Measurements from ENCODE around the gene GP1BB. TPM values are rescaled to one million over a fixed set of nuclear protein-coding genes. Genes with fewer than 3 reads are reported as not detected.

GP1BB gene
- total RNA-seq: under 1 TPM; 0.48 to 0.62 TPM
- polyA plus RNA-seq (2013, experiment 1 of 2): 4.2 TPM
- polyA plus RNA-seq (2013, experiment 2 of 2): 5.0 TPM
- long read RNA-seq, experiment 1: 0 reads
- long read RNA-seq, experiment 2: 0 reads
- long read RNA-seq, experiment 3: 0 reads
- long read RNA-seq, experiment 4: 0 reads

DNA sequence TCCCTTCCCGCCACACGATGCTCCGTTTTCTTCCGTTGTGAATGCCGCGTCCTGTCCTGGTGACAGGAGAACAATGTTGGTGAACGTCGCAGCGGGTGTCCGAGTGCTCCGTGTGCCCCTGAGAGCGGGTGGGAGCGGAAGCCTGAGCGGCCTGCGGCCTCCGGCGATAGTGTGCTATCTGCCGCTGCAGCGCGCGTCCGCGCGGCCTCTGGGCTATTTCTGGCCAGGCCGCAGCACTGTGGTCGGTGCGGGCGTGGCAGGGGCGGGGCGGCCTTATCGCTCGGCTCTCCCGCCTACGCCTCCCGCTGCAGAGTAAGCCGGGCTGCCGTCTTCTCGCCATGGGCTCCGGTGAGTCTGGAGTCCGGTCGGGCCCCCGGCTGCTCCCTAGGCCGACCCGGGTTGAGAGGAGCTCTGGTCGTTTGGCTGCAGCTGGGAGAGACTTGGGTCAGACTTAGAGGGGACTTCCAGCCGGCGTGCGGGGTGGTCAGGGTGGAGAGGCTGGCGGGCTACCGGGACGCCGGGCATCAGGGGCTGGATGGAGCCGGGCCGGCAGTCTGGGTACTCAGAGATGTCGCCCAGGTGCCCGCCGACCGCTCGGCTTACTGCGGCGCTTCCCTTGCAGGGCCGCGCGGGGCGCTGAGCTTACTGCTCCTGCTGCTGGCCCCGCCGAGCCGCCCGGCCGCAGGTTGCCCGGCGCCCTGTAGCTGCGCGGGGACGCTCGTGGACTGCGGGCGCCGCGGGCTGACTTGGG lies at the start of gene GP1BB:
Gene GP1BB (plus strand): TSS at position 308 of the 751 bp plus-strand sequence. CDS start 31 bp downstream, at position 339.
- H3K36me3 Mint-ChIP-seq (ENCODE audit: low read depth): peaks cover 12% of the 10 kb centered on the region
- H3K36me3 ChIP-seq (ENCODE audit: control insufficient read depth, insufficient read depth, low read length): no peaks in the 10 kb centered on the region
- peaks cover 88% of the 10 kb centered on the region for H3K27me3 Mint-ChIP-seq (ENCODE audit: insufficient read depth)
- H3K9ac ChIP-seq (ENCODE audit: extremely low read depth, low read length, poor library complexity, severe bottlenecking): no peak within 1 kb of the TSS
- peaks cover 100% of the 10 kb centered on the region for H3K27me3 ChIP-seq (ENCODE audit: control insufficient read depth, insufficient read depth, low read length, poor library complexity, severe bottlenecking)
- no peak within 1 kb of the TSS for H3K4me3 ChIP-seq (ENCODE audit: low read length)
- peak; percentile 52 for TF ChIP-seq CTCF (conservative IDR thresholded peaks at IDR 0.05)
- no peaks in the 10 kb centered on the region for H3K9me3 ChIP-seq (ENCODE audit: control insufficient read depth, low read length)
- peak within 1 kb of the TSS; percentile 36 for H3K4me3 Mint-ChIP-seq
- no peak within 1 kb of the TSS for H3K27ac ChIP-seq (ENCODE audit: low read depth, low read length)
- peak; percentile 83 for DNase-seq
- H3K27ac Mint-ChIP-seq: no peak within 1 kb of the TSS
- no peaks in the 10 kb centered on the region for H3K4me1 ChIP-seq (ENCODE audit: control insufficient read depth, insufficient read depth, low read length)
- peaks cover 5% of the 10 kb centered on the region for H3K4me1 Mint-ChIP-seq
- WGBS, 2 experiments (ENCODE audit: insufficient coverage in 1 of 2, insufficient read length in 1 of 2): 3 to 13% methylated on average over 23 to 80 of the region's 80 CpGs
- no peaks in the 10 kb centered on the region for H3K9me3 Mint-ChIP-seq

DNA sequence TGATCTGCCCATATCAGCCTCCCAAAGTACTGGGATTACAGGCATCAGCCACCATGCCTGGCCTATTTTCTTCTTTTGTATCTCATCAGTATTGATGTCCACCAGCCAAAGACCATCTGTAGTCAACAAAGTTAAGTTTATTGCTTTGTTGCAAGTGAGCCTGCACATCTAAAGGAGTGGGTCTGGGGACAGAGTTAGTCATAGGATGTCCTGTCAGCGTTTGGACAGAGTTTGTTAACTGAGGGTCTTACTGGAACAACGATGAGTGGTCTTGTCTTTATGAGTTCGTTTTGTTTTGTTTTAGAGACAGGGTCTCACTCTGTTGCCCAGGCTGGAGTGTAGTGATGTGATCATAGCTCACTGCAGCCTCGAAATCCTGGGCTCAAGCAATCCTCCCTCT lies 49.7 kb upstream of the GP1BB start:
- Histone ChIP-seq H3K27ac (ENCODE audit: low read depth, low read length) (no peak overlapping the region), H3K27me3 (ENCODE audit: control insufficient read depth, insufficient read depth, low read length, poor library complexity, severe bottlenecking) (no peaks in the 10 kb centered on the region), H3K36me3 (ENCODE audit: control insufficient read depth, insufficient read depth, low read length) (no peaks in the 10 kb centered on the region), H3K9ac (ENCODE audit: extremely low read depth, low read length, poor library complexity, severe bottlenecking) (no peak overlapping the region), H3K9me3 (ENCODE audit: control insufficient read depth, low read length) (no peaks in the 10 kb centered on the region), H3K4me1 (ENCODE audit: control insufficient read depth, insufficient read depth, low read length) (no peaks in the 10 kb centered on the region), H3K4me3 (ENCODE audit: low read length) (no peak overlapping the region)
- no peak overlapping the region for H3K27ac Mint-ChIP-seq
- 66 to 90% methylated on average over 4 of the region's 4 CpGs for WGBS, 2 experiments (ENCODE audit: insufficient coverage in 1 of 2, insufficient read length in 1 of 2)
- H3K36me3 Mint-ChIP-seq (ENCODE audit: low read depth): no peaks in the 10 kb centered on the region
- no peak overlapping the region for H3K4me3 Mint-ChIP-seq
- peaks cover 5% of the 10 kb centered on the region for H3K9me3 Mint-ChIP-seq
- TF ChIP-seq CTCF (conservative IDR thresholded peaks at IDR 0.05): no peak
- DNase-seq: no peak
- H3K4me1 Mint-ChIP-seq: no peaks in the 10 kb centered on the region
- H3K27me3 Mint-ChIP-seq (ENCODE audit: insufficient read depth): peaks cover 11% of the 10 kb centered on the region

- Mint-ChIP-seq H3K4me3 (no peak overlapping the region), H3K27me3 (ENCODE audit: insufficient read depth) (peaks cover 11% of the 10 kb centered on the region), H3K36me3 (ENCODE audit: low read depth) (no peaks in the 10 kb centered on the region), H3K9me3 (peaks cover 5% of the 10 kb centered on the region), H3K27ac (no peak overlapping the region), H3K4me1 (no peaks in the 10 kb centered on the region)
- no peak overlapping the region for H3K9ac ChIP-seq (ENCODE audit: extremely low read depth, low read length, poor library complexity, severe bottlenecking)
- no peaks in the 10 kb centered on the region for H3K36me3 ChIP-seq (ENCODE audit: control insufficient read depth, insufficient read depth, low read length)
- TF ChIP-seq CTCF (conservative IDR thresholded peaks at IDR 0.05): no peak
- no peak overlapping the region for H3K4me3 ChIP-seq (ENCODE audit: low read length)
- H3K27ac ChIP-seq (ENCODE audit: low read depth, low read length): no peak overlapping the region
- H3K27me3 ChIP-seq (ENCODE audit: control insufficient read depth, insufficient read depth, low read length, poor library complexity, severe bottlenecking): no peaks in the 10 kb centered on the region
- no peaks in the 10 kb centered on the region for H3K4me1 ChIP-seq (ENCODE audit: control insufficient read depth, insufficient read depth, low read length)
- DNase-seq: peak; percentile 12
- WGBS, 2 experiments (ENCODE audit: insufficient coverage in 1 of 2, insufficient read length in 1 of 2): 88 to 94% methylated on average over 8 to 11 of the region's 11 CpGs
- H3K9me3 ChIP-seq (ENCODE audit: control insufficient read depth, low read length): no peaks in the 10 kb centered on the region
Measured at GRCh38 chr22:19674129-19674928, 49.0 kb upstream of the GP1BB start.
